Measurements from ENCODE around the gene SCRN2.

Gene SCRN2

GRCh38 chr17:47871048-47871447 is 30.0 kb upstream of the SCRN2 start:
- no peak for DNase-seq

GRCh38 chr17:47870056-47870455 is 29.0 kb upstream of the SCRN2 start:
- DNase-seq = no peak

- no peak for DNase-seq
These were observed 28.0 kb upstream of the SCRN2 start for GRCh38 chr17:47869114-47869513.

- DNase-seq = no peak
These were observed 26.9 kb upstream of the SCRN2 start for GRCh38 chr17:47867813-47868533.

GRCh38 chr17:47866941-47867340 is 25.9 kb upstream of the SCRN2 start:
- no peak for DNase-seq

- DNase-seq = no peak
These were observed 23.7 kb upstream of the SCRN2 start for GRCh38 chr17:47864791-47865216.

GRCh38 chr17:47862621-47863440 is 21.8 kb upstream of the SCRN2 start:
- no peak for DNase-seq

GRCh38 chr17:47860386-47860785 is 19.3 kb upstream of the SCRN2 start:
- DNase-seq = no peak

- no peak for DNase-seq
These were observed 16.7 kb upstream of the SCRN2 start for GRCh38 chr17:47857551-47858455.

GRCh38 chr17:47856830-47857229 is 15.8 kb upstream of the SCRN2 start:
- DNase-seq = no peak

GRCh38 chr17:47855737-47856136 is 14.7 kb upstream of the SCRN2 start:
- DNase-seq = no peak

- no peak for DNase-seq
These were observed 12.5 kb upstream of the SCRN2 start for GRCh38 chr17:47853616-47854015.

GRCh38 chr17:47852113-47852949 is 11.3 kb upstream of the SCRN2 start:
- DNase-seq = no peak

GRCh38 chr17:47851764-47852112 is 10.7 kb upstream of the SCRN2 start:
- no peak for DNase-seq

- DNase-seq = peak; percentile 46
These were observed 9.9 kb upstream of the SCRN2 start, which contains the start of gene SP6 for GRCh38 chr17:47850692-47851573. TSS of gene SP6 (minus strand) at chr17:47851163. CDS start at chr17:47848429, 2,734 bp downstream.

GRCh38 chr17:47850373-47850691 is 9.3 kb upstream of the SCRN2 start:
- DNase-seq = no peak

GRCh38 chr17:47848198-47848513 is 7.1 kb upstream of the SCRN2 start:
- DNase-seq = no peak

GRCh38 chr17:47847341-47848197 is 6.5 kb upstream of the SCRN2 start:
- peak; percentile 23 for DNase-seq

GRCh38 chr17:47846716-47847340 is 5.8 kb upstream of the SCRN2 start:
- no peak for DNase-seq

- DNase-seq = no peak
These were observed 4.6 kb upstream of the SCRN2 start for GRCh38 chr17:47845716-47846075.
